DND-41 (cell line): ENCODE results near the gene PIEZO2.

Experiments used
- ATAC-seq: fragments of 200-7000 bp; cut with Tn5 transposase; 3 replicates; pipeline ENCODE4 v1.9.1; 2021; ENCODE audit warnings: low read depth; ENCODE audit not compliant: insufficient read depth
- DNase-seq: peaks from one replicate; pipeline ENCODE4 v3.0.0-alpha.2; 2020
- H2AFZ ChIP-seq: 2 replicates; pipeline ENCODE4 v1.6.0; 2012; ENCODE audit warnings: low read depth, low read length
- H3K27ac ChIP-seq: 2 replicates; pipeline ENCODE4 v1.5.1; 2012; ENCODE audit warnings: low read length, inconsistent platforms
- H3K27me3 ChIP-seq: fragments of 200-600 bp; sonication (generic); 2 replicates; pipeline ENCODE4 v1.6.0; 2012; ENCODE audit warnings: low read length, mild to moderate bottlenecking, inconsistent platforms; ENCODE audit not compliant: insufficient read depth, poor library complexity
- H3K36me3 ChIP-seq: 2 replicates; pipeline ENCODE4 v1.5.1; 2012; ENCODE audit warnings: low read length, inconsistent platforms; ENCODE audit not compliant: insufficient read depth
- H3K4me1 ChIP-seq: 2 replicates; pipeline ENCODE4 v1.5.1; 2012; ENCODE audit warnings: mild to moderate bottlenecking, low read length; ENCODE audit not compliant: insufficient read depth
- H3K4me2 ChIP-seq: 2 replicates; pipeline ENCODE4 v1.6.0; 2012; ENCODE audit warnings: mild to moderate bottlenecking, moderate library complexity, low read length, inconsistent platforms; ENCODE audit not compliant: insufficient read depth
- H3K4me3 ChIP-seq, 2 experiments: fragments of 200-600 bp in 1 of 2; shearing (Covaris generic) in 1 of 2; 2 replicates each; pipeline ENCODE4 v1.5.1; 2012 to 2016; ENCODE audit warnings: inconsistent platforms in 2 of 2, low read length in 2 of 2, mild to moderate bottlenecking in 2 of 2, low read depth in 1 of 2, moderate library complexity in 1 of 2
- H3K79me2 ChIP-seq: 2 replicates; pipeline ENCODE4 v1.6.0; 2012; ENCODE audit warnings: low read length, inconsistent platforms; ENCODE audit not compliant: insufficient read depth
- H3K9ac ChIP-seq: 2 replicates; pipeline ENCODE4 v1.6.0; 2012; ENCODE audit warnings: low read depth, mild to moderate bottlenecking, inconsistent platforms, low read length, moderate library complexity
- H3K9me3 ChIP-seq: 2 replicates; pipeline ENCODE4 v1.5.1; 2012; ENCODE audit warnings: low read length, moderate library complexity, mild to moderate bottlenecking, inconsistent platforms; ENCODE audit not compliant: insufficient read depth, severe bottlenecking
- H4K20me1 ChIP-seq: 2 replicates; pipeline ENCODE4 v1.6.0; 2012; ENCODE audit warnings: low read length; ENCODE audit not compliant: insufficient read depth
- EZH2 ChIP-seq: IDR thresholded peaks from 3 replicates; pipeline ENCODE4 v1.6.1; 2012; ENCODE audit warnings: borderline replicate concordance, low read depth, mild to moderate bottlenecking, moderate library complexity, low read length, inconsistent platforms; ENCODE audit not compliant: severe bottlenecking
- TF ChIP-seq, protein P1 (sequence below): IDR thresholded peaks from 2 replicates; pipeline ENCODE4 v1.5.1; 2012; ENCODE audit warnings: borderline replicate concordance, low read length, moderate library complexity, mild to moderate bottlenecking; ENCODE audit not compliant: poor library complexity, severe bottlenecking; ENCODE audit errors: extremely low read depth

Gene PIEZO2

GRCh38 chr18:11160313-11160712 lies 10.9 kb upstream of the PIEZO2 start:
- no peak overlapping the region for H2AFZ ChIP-seq
- no peaks in the 10 kb centered on the region for H3K36me3 ChIP-seq
- DNase-seq (no peak), ATAC-seq (no peak)
- no peak overlapping the region for H3K4me3 ChIP-seq
- no peak for TF ChIP-seq EZH2
- TF ChIP-seq, protein P1, sequence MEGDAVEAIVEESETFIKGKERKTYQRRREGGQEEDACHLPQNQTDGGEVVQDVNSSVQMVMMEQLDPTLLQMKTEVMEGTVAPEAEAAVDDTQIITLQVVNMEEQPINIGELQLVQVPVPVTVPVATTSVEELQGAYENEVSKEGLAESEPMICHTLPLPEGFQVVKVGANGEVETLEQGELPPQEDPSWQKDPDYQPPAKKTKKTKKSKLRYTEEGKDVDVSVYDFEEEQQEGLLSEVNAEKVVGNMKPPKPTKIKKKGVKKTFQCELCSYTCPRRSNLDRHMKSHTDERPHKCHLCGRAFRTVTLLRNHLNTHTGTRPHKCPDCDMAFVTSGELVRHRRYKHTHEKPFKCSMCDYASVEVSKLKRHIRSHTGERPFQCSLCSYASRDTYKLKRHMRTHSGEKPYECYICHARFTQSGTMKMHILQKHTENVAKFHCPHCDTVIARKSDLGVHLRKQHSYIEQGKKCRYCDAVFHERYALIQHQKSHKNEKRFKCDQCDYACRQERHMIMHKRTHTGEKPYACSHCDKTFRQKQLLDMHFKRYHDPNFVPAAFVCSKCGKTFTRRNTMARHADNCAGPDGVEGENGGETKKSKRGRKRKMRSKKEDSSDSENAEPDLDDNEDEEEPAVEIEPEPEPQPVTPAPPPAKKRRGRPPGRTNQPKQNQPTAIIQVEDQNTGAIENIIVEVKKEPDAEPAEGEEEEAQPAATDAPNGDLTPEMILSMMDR: no peak
- H3K4me1 ChIP-seq: no peaks in the 10 kb centered on the region
- no peaks in the 10 kb centered on the region for H3K27me3 ChIP-seq
- H3K27ac ChIP-seq: no peak overlapping the region
- H3K9ac ChIP-seq: no peak overlapping the region
- H4K20me1 ChIP-seq: no peaks in the 10 kb centered on the region
- H3K4me2 ChIP-seq: no peak overlapping the region
- H3K79me2 ChIP-seq: no peaks in the 10 kb centered on the region
- H3K9me3 ChIP-seq: no peaks in the 10 kb centered on the region

GRCh38 chr18:11159844-11160243 lies 10.5 kb upstream of the PIEZO2 start:
- ATAC-seq: no peak
- no peak for TF ChIP-seq EZH2
- TF ChIP-seq, protein P1: no peak
- H3K79me2 ChIP-seq: no peaks in the 10 kb centered on the region
- H3K27ac ChIP-seq: no peak overlapping the region
- H4K20me1 ChIP-seq: no peaks in the 10 kb centered on the region
- H3K9me3 ChIP-seq: no peaks in the 10 kb centered on the region
- H3K36me3 ChIP-seq: no peaks in the 10 kb centered on the region
- no peaks in the 10 kb centered on the region for H3K4me1 ChIP-seq
- no peak overlapping the region for H3K4me3 ChIP-seq
- DNase-seq: no peak
- H3K4me2 ChIP-seq: no peak overlapping the region
- H3K27me3 ChIP-seq: no peaks in the 10 kb centered on the region
- no peak overlapping the region for H2AFZ ChIP-seq
- H3K9ac ChIP-seq: no peak overlapping the region

DNA sequence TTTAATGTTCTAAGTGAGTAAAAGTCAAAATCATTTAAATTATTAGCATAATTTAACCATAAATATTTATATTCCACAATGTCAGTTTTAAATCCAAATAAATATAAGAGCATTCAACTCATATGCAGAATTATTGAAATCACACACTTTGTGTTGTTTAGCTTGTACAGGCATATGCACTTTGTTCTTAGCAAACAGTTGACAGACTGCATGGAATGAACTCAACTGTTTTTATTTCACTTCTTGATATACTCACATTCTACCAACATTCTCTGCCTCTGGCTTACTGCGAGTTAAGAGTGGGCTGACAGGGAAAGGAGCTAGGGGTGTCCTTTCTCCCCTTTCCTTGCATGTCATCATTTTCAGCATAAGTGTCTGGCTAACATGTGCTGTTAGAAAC lies 7.6 kb upstream of the PIEZO2 start:
- no peak for TF ChIP-seq EZH2
- TF ChIP-seq, protein P1: no peak
- no peak overlapping the region for H3K4me2 ChIP-seq
- no peaks in the 10 kb centered on the region for H3K27me3 ChIP-seq
- DNase-seq (no peak), ATAC-seq (no peak)
- no peaks in the 10 kb centered on the region for H3K36me3 ChIP-seq
- no peaks in the 10 kb centered on the region for H3K79me2 ChIP-seq
- H3K9me3 ChIP-seq: no peaks in the 10 kb centered on the region
- H4K20me1 ChIP-seq: no peaks in the 10 kb centered on the region
- no peak overlapping the region for H3K9ac ChIP-seq
- no peak overlapping the region for H3K4me3 ChIP-seq
- H3K4me1 ChIP-seq: no peaks in the 10 kb centered on the region
- H2AFZ ChIP-seq: no peak overlapping the region
- H3K27ac ChIP-seq: no peak overlapping the region

DNA sequence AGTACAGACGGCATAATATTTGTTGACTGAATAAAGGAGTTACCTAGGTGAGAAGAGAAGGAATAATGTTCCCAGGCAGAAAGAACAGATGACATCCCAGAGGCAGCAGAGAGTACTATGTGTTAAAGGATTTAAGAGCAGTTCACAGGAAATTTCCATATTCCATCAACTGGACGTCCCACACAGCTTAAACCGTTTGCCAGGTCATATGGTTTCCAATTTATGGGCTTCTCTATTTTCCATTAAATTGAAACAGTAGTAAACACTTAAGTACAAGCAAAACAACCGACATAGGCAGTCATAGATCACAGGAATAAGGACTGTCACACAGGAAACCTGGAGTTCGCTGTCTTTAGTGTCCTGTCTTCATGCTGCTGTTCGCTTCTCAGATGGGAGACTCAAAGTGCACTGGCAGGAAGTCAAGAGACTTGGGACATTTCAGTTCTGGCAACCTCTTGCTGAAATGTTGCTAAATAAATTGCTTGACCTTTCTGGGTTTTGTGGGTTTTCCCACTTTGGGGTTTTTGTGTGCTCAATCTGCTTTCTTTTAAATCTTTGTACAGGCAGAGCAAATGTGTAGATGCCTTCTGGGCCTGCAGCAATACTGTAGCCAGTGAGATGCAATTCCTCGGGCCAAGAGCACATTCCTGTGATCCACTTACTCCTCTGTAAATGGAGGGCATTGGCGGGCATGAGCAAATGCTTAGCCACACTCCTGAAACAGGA lies 5.8 kb upstream of the PIEZO2 start:
- Histone ChIP-seq H3K27me3 (no peaks in the 10 kb centered on the region), H3K36me3 (no peaks in the 10 kb centered on the region), H3K9ac (no peak overlapping the region), H3K27ac (no peak overlapping the region), H3K79me2 (no peaks in the 10 kb centered on the region), H3K9me3 (no peaks in the 10 kb centered on the region), H2AFZ (no peak overlapping the region), H4K20me1 (no peaks in the 10 kb centered on the region), H3K4me3 (no peak overlapping the region), H3K4me1 (no peaks in the 10 kb centered on the region), H3K4me2 (no peak overlapping the region)
- TF ChIP-seq EZH2: no peak
- TF ChIP-seq, protein P1: no peak
- DNase-seq: no peak
- no peak for ATAC-seq
